GM21619 (cell line): Measurements from ENCODE around the gene SMOC1.
"Not testable (repeated sequence)": the region's sequence is repeated elsewhere in the genome, so short reads cannot be mapped to it uniquely, and the experiment has no call there.

Experiments
- ATAC-seq: cut with Tn5 transposase; IDR thresholded peaks from one replicate; pipeline ENCODE4 v1.9.1; 2021; ENCODE audit not compliant: unreplicated experiment

The SMOC1 gene

DNA sequence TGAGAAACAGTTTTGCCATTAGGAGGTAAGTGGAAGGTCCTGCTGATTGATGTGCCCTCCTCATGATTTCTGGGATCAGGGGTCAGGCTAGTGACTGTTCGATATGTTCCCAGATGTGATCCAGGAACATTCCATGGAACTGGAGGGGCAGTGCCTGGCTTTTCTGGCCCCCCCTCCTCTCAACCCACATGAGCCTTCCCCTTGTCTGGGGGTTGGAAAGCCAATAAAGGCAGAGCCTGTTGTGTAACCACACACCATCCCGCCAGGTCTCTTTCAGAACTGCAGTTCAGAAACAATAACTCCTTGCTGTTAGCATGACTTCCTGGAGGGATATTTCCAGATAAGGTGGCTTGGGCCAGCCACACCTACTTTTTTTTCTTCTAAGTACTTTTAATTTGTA, 17.8 kb downstream of the SMOC1 start:
- ATAC-seq, result no peak

DNA sequence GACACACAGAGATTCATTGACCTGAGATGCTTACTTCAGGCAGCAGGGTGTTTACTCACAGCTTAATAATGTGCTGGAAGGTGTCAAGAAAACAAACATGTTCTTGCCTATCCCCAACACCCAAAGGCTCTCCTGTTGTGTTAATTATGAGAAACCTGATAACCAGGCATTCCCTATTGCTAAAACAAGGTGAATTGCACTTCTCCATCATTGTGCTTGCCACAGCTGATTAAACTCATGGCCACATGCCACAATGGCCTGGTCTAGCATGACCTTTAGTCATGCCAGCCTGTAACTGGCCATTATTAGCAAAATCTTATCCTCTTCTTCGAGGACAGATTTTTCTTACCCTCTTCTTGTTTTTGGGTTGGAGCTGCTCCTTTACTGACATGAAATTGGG, 21.4 kb downstream of the SMOC1 start:
- no peak for ATAC-seq

DNA sequence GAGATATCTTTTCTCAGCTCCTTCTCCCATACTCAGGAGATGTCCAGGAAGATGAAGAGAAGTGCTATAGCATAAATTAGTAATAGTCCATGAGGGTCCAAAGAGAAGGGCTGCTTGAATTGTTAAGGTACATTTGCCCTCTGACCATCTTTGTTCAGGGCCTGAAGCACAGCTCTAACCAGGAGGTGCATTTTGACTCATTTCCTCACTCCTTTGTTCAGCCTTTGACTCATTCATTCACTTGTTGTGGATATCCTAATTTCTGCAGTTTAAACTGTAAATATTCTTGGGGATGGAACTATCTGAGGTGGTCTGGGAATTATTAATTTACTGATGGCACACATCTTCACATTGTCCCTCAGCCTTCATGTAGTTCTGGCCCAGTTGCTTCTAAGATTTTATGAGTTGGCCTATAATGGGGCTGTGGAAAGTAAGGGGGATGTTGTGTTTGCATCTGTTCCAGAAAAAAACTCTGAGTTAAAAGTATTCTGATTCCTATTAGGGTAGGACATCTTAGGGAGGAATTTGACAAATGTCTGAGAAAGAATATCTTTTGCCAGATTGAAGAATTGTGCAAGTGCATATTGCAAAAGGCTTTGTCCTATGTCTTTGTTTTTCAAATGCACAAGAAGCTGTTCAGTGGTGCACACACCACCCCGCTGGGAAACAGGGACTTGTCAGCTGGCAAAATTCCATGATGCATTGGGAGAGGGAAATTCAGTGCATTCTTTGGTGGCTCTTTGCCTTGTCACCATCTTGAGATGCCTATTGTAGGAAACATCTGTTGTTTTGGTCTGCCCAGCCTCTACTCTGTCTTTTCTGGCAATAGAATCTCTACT, 22.1 kb downstream of the SMOC1 start:
- ATAC-seq, result no peak

DNA sequence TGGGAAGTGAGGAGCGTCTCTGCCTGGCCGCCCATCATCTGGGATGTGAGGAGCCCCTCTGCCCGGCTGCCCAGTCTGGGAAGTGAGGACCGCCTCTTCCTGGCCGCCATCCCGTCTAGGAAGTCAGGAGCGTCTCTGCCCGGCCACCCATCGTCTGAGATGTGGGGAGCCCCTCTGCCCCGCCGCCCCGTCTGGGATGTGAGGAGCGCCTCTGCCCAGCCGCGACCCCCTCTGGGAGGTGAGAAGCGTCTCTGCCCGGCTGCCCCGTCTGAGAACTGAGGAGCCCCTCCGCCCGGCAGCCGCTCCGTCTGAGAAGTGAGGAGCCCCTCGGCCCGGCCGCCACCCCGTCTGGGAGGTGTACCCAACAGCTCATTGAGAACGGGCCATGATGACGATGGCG, 23.8 kb downstream of the SMOC1 start:
- not testable (repeated sequence) for ATAC-seq

DNA sequence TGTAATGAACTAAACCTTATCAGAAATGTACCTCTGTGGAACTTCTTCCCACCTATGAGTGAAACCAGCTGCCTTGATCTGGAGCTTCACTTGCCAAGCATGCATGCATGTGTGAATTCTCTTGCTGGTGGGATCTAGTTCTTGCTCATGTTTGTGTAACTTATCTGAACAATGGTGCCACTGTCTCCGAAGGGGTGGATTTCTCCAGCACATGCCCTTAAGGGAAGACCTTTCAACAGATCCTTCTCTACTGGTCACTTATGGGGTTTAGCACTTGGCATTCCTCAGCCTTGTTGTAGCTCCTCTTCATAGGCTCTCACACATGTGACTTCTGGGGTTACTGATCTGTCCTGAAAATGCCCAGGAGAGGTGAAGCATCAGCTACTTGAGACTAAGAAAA, 25.0 kb downstream of the SMOC1 start:
- no peak for ATAC-seq

DNA sequence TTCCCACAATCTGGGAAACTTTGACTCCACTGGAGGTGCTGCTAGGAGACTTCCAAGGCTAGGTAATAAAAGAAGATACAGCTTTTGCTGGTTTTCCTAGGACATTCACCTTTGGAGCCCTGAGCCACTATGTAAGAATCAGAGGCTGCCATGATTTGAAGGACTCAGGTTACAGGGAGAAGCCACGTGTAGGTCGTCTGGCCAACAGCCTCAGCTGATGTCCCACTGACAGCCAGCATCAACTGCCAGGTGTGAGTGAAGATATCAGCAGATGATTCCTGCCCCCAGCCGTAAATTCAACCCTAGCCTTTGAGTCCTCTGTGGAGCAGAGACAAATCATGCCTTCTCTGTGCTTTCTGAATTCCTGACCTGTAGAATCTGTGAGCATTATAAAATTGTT, 27.0 kb downstream of the SMOC1 start:
- no peak for ATAC-seq

DNA sequence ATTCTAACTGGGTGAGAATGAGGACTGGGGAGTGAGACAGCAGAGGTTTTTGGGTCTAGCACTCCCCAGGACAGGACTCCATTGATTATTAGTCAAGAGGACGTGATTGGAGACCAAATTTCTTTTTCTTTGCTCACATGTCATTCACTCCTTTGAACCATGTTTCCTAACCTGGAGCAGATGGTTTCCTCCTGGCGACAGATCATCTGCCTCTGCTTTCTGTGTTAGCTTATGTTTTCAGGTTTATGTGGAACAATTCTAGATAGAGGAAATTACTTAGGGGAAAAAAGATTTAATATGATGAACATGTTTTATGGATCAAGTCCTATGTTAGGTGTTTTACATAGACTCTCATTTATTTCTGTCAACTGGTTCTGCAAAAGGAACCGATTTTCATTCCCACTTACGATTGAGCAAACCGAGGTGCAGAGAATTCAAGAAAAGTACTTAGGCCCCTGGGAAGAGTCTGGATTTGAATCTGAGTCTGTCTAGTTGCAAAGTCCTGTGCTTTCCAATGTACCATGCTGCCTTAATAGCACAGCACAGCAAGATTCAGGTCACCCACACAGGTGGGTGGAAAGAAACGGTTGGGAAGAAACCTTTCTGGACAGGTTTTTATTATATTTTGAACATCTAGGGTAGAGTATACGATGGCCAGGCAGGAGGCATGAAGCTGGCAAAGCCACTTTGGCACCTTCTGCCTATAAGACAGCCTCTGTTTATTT, 30.8 kb downstream of the SMOC1 start:
- ATAC-seq, result no peak

DNA sequence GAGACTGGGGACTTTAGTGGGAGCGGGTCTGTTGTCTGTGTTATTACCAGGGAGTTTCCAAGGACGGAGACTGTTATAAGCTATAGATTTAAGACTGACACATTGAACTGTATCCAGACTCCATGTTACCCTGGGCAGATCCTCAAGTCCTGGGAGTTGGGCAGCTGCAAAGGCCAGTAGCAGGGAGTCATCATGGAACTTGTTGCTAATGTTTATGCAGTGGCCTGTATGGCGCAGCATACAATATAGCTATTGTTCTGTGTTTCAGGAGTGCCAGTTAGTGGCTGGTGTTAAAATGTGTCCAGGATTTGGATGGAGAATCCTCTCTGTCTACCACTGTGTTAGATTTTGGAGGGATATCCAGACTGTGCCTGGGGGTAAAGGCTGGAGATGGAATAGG, 31.7 kb downstream of the SMOC1 start:
- no peak for ATAC-seq

DNA sequence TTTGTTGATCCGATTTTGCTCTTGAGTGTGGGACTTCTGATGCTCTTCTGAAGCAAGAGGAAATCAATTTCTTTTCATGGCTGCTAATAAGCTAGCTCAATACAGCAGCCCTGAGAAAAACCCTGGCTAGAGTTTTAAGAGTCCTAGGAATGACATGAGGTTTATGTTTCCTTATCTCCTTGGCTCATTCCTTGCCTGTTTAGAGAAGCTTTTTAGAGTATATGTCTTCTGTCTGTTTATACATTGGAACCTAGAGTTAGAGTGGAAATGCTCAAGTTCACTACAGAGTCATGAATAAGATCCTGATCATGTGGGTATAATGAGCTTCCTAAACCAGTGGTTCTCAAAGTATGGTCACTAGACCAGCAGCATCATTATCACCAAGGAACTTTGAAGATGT, 34.5 kb downstream of the SMOC1 start:
- no peak for ATAC-seq

DNA sequence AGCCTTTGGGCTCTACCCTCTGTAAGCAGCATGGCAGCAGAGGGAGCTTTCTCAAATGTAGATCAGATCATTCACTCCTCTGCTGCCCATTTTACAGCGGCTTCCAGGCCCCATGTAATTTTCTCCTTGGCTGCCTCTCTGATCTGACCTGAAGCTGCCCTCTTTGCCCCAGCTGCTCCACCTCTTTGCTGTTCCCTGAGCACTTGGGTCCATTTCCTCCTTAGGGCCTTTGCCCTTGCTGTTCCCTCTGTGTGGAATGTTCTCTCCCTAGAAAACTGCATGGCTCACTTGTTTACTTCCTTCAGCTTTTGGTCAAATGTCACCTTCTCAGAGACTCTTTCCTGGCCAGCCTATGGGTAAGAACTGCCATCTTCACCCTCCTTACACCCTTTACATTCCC, 37.2 kb downstream of the SMOC1 start:
- no peak for ATAC-seq

DNA sequence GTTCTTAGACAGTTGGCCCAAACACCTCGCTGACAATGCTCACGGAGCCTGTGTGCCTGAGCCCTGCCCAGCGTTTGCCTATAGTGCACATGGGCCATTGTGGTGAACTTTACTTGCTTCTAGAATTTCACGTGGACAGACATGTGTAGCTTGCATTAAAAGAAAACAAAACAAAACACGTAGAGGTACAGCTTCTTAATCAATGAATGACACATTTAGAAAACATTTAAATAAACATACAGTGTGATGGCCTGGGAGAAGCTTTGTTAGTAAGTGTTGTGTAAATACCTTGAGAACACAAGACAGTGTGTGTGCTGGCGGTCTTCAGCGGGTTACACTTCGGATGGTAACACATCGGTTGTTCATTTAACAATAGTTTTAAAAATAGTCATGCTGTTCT, 38.1 kb downstream of the SMOC1 start:
- no peak for ATAC-seq

DNA sequence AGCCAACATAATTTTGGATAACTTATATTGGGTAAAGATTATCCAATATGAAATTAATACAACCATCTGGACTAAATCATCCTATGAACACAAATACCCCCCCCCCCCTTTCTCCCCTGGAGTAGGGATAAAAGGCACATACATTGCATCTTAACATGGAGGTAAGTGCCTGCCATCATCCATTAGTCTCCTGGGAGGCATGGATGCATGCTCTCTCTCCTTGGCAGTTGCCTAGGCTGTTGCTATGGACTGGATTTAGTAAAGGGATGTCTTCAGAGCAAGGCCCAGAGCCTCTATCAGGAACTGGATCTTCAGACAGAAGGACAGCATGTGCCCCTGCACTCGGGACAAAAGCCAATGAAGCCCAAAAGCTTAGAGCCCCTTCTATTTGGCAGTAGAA, 40.6 kb downstream of the SMOC1 start:
- ATAC-seq, result no peak

DNA sequence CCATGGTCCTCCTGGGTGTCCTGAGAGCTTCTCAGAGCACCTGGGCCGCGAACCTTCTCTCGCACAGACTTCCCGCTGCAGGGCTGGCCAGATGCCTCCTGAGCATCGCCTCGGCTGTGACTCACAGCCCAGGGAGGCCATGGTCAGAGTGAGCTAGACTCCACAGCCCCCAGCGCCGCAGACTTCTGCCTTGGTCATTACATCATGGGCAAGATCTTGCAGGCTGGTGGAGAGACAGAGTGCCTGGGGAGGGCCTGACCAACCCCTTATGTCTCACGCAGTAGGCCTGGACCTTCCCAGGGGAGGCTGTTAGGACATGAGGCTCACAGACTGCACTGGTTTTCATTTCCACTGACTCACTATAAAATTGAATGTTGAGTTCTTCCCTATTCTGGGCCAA, 41.8 kb downstream of the SMOC1 start:
- ATAC-seq, result no peak

DNA sequence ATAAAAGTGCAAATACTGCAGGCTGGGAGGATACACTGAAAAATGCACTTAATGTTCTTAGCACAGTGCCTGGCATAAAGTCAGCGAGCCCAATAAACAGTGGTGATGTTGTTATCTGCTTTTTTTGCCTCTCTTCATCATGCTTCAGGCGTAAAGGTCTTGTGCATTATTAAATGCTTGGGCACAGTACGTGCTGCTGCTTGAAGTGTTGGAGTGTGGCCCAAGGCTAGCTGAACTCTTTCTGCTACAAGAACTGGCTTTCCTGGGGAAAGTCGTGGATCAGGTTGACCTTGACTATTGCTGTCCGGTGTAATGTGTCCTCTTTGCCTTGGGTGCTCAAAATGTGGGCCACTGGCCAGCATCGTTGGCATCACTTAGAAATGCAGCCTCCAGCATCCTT, 43.0 kb downstream of the SMOC1 start:
- ATAC-seq, result no peak

DNA sequence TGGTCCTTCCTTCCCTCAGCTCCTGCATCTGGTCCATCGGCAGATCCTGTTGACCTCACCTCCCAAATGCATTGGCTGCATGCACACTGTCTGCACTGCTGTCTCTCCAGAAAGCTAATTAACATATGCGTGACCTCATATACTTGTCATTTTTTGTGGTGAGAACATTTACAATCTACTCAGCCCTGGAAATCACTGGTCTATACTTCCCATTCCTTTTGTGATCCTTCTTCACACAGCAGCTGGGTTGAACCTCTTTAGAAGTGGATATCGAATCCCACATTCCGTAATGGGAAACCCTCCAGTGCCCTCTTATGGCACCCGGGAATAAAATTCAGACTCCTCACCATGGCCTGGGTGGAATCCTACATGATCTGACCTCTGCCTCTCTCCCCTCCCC, 45.0 kb downstream of the SMOC1 start:
- no peak for ATAC-seq

DNA sequence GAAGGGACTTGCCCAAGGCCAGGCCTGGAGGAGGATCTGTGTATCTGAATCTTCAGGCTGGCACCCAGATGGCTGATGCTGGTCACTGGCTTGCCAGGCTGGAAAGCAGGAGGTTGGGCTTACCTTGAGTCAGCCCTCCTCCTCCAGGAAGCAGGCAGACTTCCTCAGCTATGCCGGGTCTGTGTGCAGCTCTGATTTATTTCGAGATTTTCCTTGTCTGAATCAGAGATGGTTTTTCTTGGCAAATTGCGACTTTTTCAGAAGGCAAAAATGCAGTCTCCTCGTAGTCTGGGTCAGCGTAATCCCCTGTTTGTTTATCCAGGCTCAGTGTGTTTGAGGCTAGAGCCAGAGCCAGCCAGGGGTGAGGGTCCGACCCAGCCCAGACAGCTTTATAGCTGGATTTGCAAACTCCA, 48.9 kb downstream of the SMOC1 start:
- ATAC-seq, result no peak

DNA sequence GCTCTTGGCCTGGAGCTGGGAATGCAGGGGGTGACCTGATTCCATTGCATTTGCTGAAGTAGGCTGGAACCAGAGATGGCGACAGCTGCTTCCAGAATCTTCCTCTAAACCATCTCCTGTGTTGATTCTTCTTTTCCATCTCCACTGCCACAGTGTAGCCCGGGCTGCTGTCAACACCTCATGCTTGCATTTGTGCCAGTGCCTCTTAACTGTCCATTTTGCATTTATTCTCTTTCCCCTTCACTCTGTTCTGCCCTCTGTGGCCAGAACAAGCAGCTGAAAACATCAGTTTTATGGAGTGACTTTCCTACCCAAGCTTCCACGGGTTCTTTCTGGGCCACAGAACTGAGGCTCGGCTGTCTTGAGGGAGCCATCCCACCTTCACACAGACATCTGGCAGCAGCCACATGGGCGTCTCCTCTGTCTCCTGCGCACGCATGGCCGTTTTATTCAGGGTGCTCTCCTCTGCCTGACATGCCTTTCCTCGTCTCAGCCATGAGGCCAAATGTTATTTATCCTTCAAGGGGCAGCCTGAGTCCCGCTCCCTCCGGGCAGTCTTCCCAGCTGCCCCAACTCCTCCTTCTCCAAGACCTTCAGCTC, 51.7 kb downstream of the SMOC1 start:
- ATAC-seq, result no peak

DNA sequence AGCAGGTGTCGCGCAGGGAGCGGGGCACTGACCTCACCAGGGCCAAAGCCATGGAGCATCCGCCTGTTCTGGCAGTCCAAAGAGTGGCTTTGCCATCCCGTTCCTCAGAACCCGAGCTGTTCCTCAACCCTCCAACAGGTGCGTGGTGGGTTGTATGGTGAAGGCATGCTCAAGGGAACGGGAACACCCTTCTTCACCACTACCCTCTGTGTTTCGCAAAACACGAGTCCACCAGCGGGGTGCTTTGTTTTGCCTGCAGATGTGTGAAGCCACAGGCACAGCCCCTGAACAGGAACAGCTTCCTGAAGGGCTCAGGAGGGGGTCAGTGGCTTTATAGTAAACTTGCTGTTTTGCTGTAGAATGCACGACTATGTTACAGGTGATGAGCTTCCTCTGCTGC, 52.7 kb downstream of the SMOC1 start:
- ATAC-seq, result no peak

DNA sequence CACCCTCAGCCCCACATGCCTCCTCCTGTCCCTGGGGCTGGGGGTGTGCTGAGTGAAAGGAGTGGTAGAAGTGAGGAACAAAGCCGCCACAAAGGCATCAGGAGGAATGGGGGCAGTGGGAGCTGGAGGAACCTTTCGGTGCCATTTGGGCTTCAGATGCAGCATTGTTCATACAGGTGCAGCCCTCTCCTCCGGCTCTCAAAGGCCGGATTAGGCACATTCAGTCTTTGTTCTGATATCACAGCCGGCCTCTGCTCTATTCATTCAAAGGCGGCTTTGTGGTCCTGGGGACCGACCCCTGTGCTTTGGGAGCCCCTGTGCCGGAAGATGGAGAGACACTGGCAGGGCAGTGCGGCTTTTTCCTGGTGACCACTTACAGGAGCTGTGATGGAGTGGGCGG, 53.2 kb downstream of the SMOC1 start:
- no peak for ATAC-seq

DNA sequence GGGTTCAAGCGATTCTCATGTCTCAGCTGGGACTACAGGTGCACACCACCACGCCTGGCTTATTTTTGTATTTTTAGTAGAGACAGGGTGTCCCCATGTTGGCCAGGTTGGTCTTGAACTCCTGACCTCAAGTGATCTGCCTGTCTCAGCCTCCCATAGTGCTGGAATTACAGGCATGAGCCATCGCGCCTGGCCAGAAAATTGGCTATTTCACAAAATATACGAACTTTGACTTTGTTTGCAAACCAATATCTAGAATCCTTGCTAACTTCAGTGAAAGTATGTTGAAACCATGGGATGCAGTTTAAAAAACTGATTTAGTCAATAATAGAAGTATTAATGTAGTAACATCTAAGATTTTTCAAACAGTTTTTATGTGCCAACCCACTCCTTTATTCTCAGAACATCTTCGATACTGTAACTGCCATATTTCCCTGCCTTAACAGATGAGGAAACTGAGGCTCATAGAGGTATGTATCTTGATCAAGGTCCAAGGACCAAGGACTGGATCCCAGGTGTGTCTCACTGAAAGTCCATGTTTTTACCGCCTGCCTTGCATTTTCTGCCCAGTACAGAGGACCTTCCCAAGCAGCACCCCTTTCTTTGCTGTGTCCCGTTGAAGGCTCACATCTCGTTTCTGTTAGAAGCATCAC, 54.5 kb downstream of the SMOC1 start:
- no peak for ATAC-seq

DNA sequence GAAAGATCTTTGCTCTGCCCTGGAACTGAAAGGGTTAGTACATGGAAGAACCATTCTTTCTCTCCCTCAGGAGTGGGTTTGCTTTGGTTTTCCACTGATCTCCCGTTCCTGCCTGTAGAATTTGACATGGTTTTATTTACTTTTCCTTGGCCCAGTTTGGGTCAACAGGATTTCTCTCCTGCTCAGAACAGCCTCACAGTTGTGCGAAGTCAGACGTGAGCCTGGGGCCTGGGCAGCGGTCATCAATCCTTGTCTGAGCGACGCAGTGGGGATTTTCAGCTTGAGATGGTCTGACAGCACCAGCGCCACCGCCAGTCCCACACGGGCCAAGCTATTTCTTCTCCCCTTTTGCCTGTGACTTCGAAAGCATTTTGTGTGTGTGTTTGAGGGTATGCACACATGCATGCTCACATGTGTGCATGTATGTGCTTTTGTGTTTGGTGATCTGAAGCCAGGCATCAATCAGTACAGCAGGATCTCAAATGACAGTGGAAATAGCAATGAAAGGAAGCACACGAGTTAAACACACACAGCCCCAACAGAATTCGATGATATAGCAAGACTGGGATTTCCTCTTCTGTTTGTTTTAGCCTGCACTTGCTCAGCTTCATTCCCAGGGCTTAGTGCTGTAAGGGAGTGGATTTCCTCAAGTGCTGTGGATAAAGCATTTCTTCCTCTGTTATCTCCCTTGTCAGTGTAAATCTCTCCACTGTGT, 58.3 kb downstream of the SMOC1 start:
- no peak for ATAC-seq
